HepG2 (cell line): Measurements from ENCODE around the gene LRRC45. TPM values are rescaled to one million over a fixed set of nuclear protein-coding genes. Genes with fewer than 3 reads are reported as not detected.
A peak's percentile ranks its signal among the peaks of the same experiment; 100 is the strongest.

Experiments used
- AGO2 ChIP-seq: fragments of 200-400 bp; formaldehyde crosslinking; optimal IDR thresholded peaks from 2 replicates; pipeline ENCODE3; 2017; ENCODE audit warnings: mild to moderate bottlenecking, low read depth, low read length, moderate library complexity
- ATF1 ChIP-seq: IDR thresholded peaks from 2 replicates; pipeline ENCODE4 v1.6.1; 2016; ENCODE audit warnings: mild to moderate bottlenecking, control low read depth
- CAMTA2 ChIP-seq: sonication (generic); formaldehyde crosslinking; IDR thresholded peaks from 2 replicates; pipeline ENCODE4 v1.4.0; 2020; ENCODE audit warnings: mild to moderate bottlenecking, missing genetic modification reagents, borderline replicate concordance
- CCDC6 ChIP-seq: sonication (generic); formaldehyde crosslinking; IDR thresholded peaks from 2 replicates; pipeline ENCODE4 v1.8.1; 2022; ENCODE audit warnings: mild to moderate bottlenecking, missing genetic modification reagents, moderate library complexity
- DR1 ChIP-seq: sonication (generic); formaldehyde crosslinking; IDR thresholded peaks from 2 replicates; pipeline ENCODE4 v1.8.0; 2021; ENCODE audit warnings: mild to moderate bottlenecking, missing genetic modification reagents, inconsistent platforms
- IRF1 ChIP-seq: sonication (generic); formaldehyde crosslinking; IDR thresholded peaks from 2 replicates; pipeline ENCODE4 v1.4.0; 2020; ENCODE audit warnings: low read depth, mild to moderate bottlenecking, missing genetic modification reagents
- MBNL3 ChIP-seq: fragments of 250-450 bp; sonication (Bioruptor Pico); conservative IDR thresholded peaks from 2 replicates; pipeline ENCODE4 v1.8.0; 2022; ENCODE audit warnings: mild to moderate bottlenecking, inconsistent platforms
- MED8 ChIP-seq: sonication (generic); formaldehyde crosslinking; IDR thresholded peaks from 2 replicates; pipeline ENCODE4 v1.8.1; 2023; ENCODE audit warnings: mild to moderate bottlenecking, missing genetic modification reagents; ENCODE audit not compliant: insufficient replicate concordance
- MEF2D ChIP-seq: sonication (generic); formaldehyde crosslinking; IDR thresholded peaks from 2 replicates; pipeline ENCODE4 v1.5.1; 2020; ENCODE audit warnings: mild to moderate bottlenecking, missing genetic modification reagents
- MEIS2 ChIP-seq: sonication (generic); formaldehyde crosslinking; IDR thresholded peaks from 2 replicates; pipeline ENCODE4 v1.9.0; 2021; ENCODE audit warnings: mild to moderate bottlenecking, missing genetic modification reagents
- MLLT10 ChIP-seq: sonication (generic); formaldehyde crosslinking; IDR thresholded peaks from 2 replicates; pipeline ENCODE4 v1.4.0; 2020; ENCODE audit warnings: missing genetic modification reagents
- RFX3 ChIP-seq: IDR thresholded peaks from 2 replicates; pipeline ENCODE4 v1.6.1; 2016; ENCODE audit warnings: missing biosample characterization, missing genetic modification reagents
- STAG1 ChIP-seq: sonication (generic); formaldehyde crosslinking; IDR thresholded peaks from 2 replicates; pipeline ENCODE4 v1.4.0; 2020; ENCODE audit warnings: missing genetic modification reagents
- TCF12 ChIP-seq, 2 experiments: fragments of 450-650 bp in 1 of 2; sonication (generic) in 1 of 2; formaldehyde crosslinking in 1 of 2; IDR thresholded peaks; 2 replicates each; pipeline versions ENCODE4 v1.6.1 to v1.8.0; 2017 to 2022; ENCODE audit warnings: antibody characterized with exemption in 1 of 2, mild to moderate bottlenecking in 1 of 2, missing genetic modification reagents in 1 of 2, moderate library complexity in 1 of 2
- THYN1 ChIP-seq: sonication (generic); formaldehyde crosslinking; IDR thresholded peaks from 2 replicates; pipeline ENCODE4 v1.8.1; 2023; ENCODE audit warnings: low read depth, mild to moderate bottlenecking, moderate library complexity, missing genetic modification reagents, borderline replicate concordance
- ZNF10 ChIP-seq: sonication (generic); formaldehyde crosslinking; IDR thresholded peaks from 2 replicates; pipeline ENCODE4 v1.4.0; 2020; ENCODE audit warnings: mild to moderate bottlenecking, low read depth, missing genetic modification reagents, borderline replicate concordance
- ZNF180 ChIP-seq: sonication (generic); formaldehyde crosslinking; IDR thresholded peaks from 2 replicates; pipeline ENCODE4 v1.4.0; 2020; ENCODE audit warnings: low read depth, missing genetic modification reagents, borderline replicate concordance
- ZNF282 ChIP-seq: fragments of 450-650 bp; IDR thresholded peaks from 2 replicates; pipeline ENCODE4 v1.6.1; 2018; ENCODE audit not compliant: partially characterized antibody
- ZNF430 ChIP-seq: sonication (generic); formaldehyde crosslinking; IDR thresholded peaks from 2 replicates; pipeline ENCODE4 v1.9.0; 2021; ENCODE audit warnings: mild to moderate bottlenecking, missing genetic modification reagents
- ZNF513 ChIP-seq: sonication (generic); formaldehyde crosslinking; conservative IDR thresholded peaks from 2 replicates; pipeline ENCODE4 v1.5.0; 2020; ENCODE audit warnings: missing genetic modification reagents
- ZNF598 ChIP-seq: sonication (generic); formaldehyde crosslinking; IDR thresholded peaks from 2 replicates; pipeline ENCODE4 v1.5.1; 2020; ENCODE audit warnings: mild to moderate bottlenecking, missing genetic modification reagents, borderline replicate concordance
- ZSCAN22 ChIP-seq: sonication (generic); formaldehyde crosslinking; IDR thresholded peaks from 2 replicates; pipeline ENCODE4 v1.4.0; 2020; ENCODE audit warnings: mild to moderate bottlenecking, missing genetic modification reagents
- polyA plus RNA-seq, 8 experiments: library from polyadenylated mRNA; depleted of rRNA in 3 of 8; stranded (reverse) in 7 of 8; unstranded in 1 of 8; fragments of >200 nt; fragmentation: Illumina TruSeq in 4 of 8; extraction: Trizol in 4 of 8; gene quantifications; 2 replicates each; pipeline versions ENCODE4 v1.2.1 to v1.2.3, GENCODE V29; 2011 to 2016; ENCODE audit warnings: low read depth in 4 of 8, missing spikeins in 1 of 8, mixed read lengths in 1 of 8; ENCODE audit not compliant: insufficient read depth in 1 of 8
- total RNA-seq, 5 experiments: library from RNA; depleted of rRNA; stranded (reverse); fragments of >200 nt; fragmentation: Illumina TruSeq; extraction: Trizol; gene quantifications; 2 replicates each; pipeline ENCODE4 v1.2.3, GENCODE V29; 2016; ENCODE audit warnings: low read depth in 1 of 5
- TF ChIP-seq, protein P1 (sequence below): sonication (generic); formaldehyde crosslinking; IDR thresholded peaks from 2 replicates; pipeline ENCODE4 v1.5.1; 2020; ENCODE audit warnings: mild to moderate bottlenecking, moderate library complexity, missing genetic modification reagents
- TF ChIP-seq, protein P2 (sequence below): sonication (generic); IDR thresholded peaks from 2 replicates; pipeline ENCODE4 v1.6.1; 2016; ENCODE audit warnings: low read depth, borderline replicate concordance

The LRRC45 gene
- total and polyA plus RNA-seq, 2 of the 13 experiments (the other 11 are each of a cell fraction or from before 2014, with no cell fraction given): 11.6 to 48.1 TPM

GRCh38 chr17:82065193-82065637, 42.1 kb downstream of the LRRC45 start (continued):
- TF ChIP-seq IRF1 (CRISPR knock-in tag) (no peak), ZNF598 (CRISPR knock-in tag) (no peak), CCDC6 (CRISPR knock-in tag) (0 out of 2 replicates have a peak, but pooled peaks have one; percentile 9), ZNF10 (CRISPR knock-in tag) (0 out of 2 replicates have a peak, but pooled peaks have one; percentile 13), ZNF282 (no peak), DR1 (0 out of 2 replicates have a peak, but pooled peaks have one; percentile 12), MEF2D (CRISPR knock-in tag) (no peak), MEIS2 (CRISPR knock-in tag) (peak; percentile 10), MLLT10 (CRISPR knock-in tag) (no peak), ZNF180 (CRISPR knock-in tag) (peak; percentile 81; the same call in 1 of the 2 replicates), MED8 (CRISPR knock-in tag) (no peak), CAMTA2 (CRISPR knock-in tag) (no peak), AGO2 (peak; percentile 81), ATF1 (CRISPR knock-in tag) (no peak), STAG1 (CRISPR knock-in tag) (no peak), ZSCAN22 (CRISPR knock-in tag) (no peak), RFX3 (CRISPR knock-in tag) (no peak), MBNL3 (CRISPR knock-in tag) (no peak), ZNF430 (CRISPR knock-in tag) (peak; percentile 63; the same call in 1 of the 2 replicates), THYN1 (CRISPR knock-in tag) (no peak), ZNF513 (CRISPR knock-in tag) (0 out of 2 replicates have a peak, but pooled peaks have one; percentile 38), TCF12 (IDR thresholded peaks at IDR 0.05) (no peak), TCF12 (CRISPR knock-in tag; IDR thresholded peaks at IDR 0.05) (peak; percentile 10; the same call in 1 of the 2 replicates)
- TF ChIP-seq, protein P1, sequence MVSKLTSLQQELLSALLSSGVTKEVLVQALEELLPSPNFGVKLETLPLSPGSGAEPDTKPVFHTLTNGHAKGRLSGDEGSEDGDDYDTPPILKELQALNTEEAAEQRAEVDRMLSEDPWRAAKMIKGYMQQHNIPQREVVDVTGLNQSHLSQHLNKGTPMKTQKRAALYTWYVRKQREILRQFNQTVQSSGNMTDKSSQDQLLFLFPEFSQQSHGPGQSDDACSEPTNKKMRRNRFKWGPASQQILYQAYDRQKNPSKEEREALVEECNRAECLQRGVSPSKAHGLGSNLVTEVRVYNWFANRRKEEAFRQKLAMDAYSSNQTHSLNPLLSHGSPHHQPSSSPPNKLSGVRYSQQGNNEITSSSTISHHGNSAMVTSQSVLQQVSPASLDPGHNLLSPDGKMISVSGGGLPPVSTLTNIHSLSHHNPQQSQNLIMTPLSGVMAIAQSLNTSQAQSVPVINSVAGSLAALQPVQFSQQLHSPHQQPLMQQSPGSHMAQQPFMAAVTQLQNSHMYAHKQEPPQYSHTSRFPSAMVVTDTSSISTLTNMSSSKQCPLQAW: no peak
- TF ChIP-seq, protein P2, sequence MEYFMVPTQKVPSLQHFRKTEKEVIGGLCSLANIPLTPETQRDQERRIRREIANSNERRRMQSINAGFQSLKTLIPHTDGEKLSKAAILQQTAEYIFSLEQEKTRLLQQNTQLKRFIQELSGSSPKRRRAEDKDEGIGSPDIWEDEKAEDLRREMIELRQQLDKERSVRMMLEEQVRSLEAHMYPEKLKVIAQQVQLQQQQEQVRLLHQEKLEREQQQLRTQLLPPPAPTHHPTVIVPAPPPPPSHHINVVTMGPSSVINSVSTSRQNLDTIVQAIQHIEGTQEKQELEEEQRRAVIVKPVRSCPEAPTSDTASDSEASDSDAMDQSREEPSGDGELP: no peak
